Measurements from ENCODE around the gene TBL1X.

- TF ChIP-seq CTCF (conservative IDR thresholded peaks at IDR 0.05) = no peak
- no peak for TF ChIP-seq ZFX (IDR thresholded peaks at IDR 0.05)
These were observed 300.3 kb downstream of the TBL1X start for GRCh38 chrX:9765072-9765736.
